Endodermal cell (in vitro differentiated cells): Measurements from ENCODE around the gene ELOVL4. TPM values are rescaled to one million over a fixed set of nuclear protein-coding genes. Genes with fewer than 3 reads are reported as not detected.

Source experiments
- DNase-seq: peaks from one replicate; pipeline ENCODE4 v3.0.0-alpha.2; 2017
- H3K27ac ChIP-seq: 2 replicates; pipeline ENCODE4 v1.5.1; 2013; ENCODE audit warnings: mild to moderate bottlenecking, low read depth, low read length, moderate library complexity
- H3K27me3 ChIP-seq: 2 replicates; pipeline ENCODE4 v1.6.1; 2013; ENCODE audit warnings: mild to moderate bottlenecking, low read length, moderate library complexity; ENCODE audit not compliant: insufficient read depth, control insufficient read depth, poor library complexity, severe bottlenecking
- H3K36me3 ChIP-seq: 2 replicates; pipeline ENCODE4 v1.7.0; 2013; ENCODE audit warnings: mild to moderate bottlenecking, low read length, moderate library complexity; ENCODE audit not compliant: control insufficient read depth, insufficient read depth
- H3K4me1 ChIP-seq: one replicate; pipeline ENCODE4 v1.7.0; 2013; ENCODE audit warnings: low read length; ENCODE audit not compliant: control insufficient read depth, insufficient read depth
- H3K4me3 ChIP-seq: 2 replicates; pipeline ENCODE4 v1.5.1; 2013; ENCODE audit warnings: mild to moderate bottlenecking, low read length, moderate library complexity
- H3K9ac ChIP-seq: 2 replicates; pipeline ENCODE4 v1.6.1; 2013; ENCODE audit warnings: mild to moderate bottlenecking, low read length, moderate library complexity; ENCODE audit not compliant: poor library complexity, severe bottlenecking; ENCODE audit errors: extremely low read depth
- H3K9me3 ChIP-seq: 2 replicates; pipeline ENCODE4 v1.6.1; 2013; ENCODE audit warnings: mild to moderate bottlenecking, low read length, moderate library complexity; ENCODE audit not compliant: control insufficient read depth
- H3K27ac Mint-ChIP-seq: 2 replicates; pipeline ENCODE4 v1.8.0; 2020; ENCODE audit warnings: mixed read lengths
- H3K27me3 Mint-ChIP-seq: 2 replicates; pipeline ENCODE4 v1.8.0; 2021; ENCODE audit warnings: mild to moderate bottlenecking, mixed read lengths; ENCODE audit not compliant: insufficient read depth
- H3K36me3 Mint-ChIP-seq: 2 replicates; pipeline ENCODE4 v1.8.0; 2020; ENCODE audit warnings: low read depth, mixed read lengths
- H3K4me1 Mint-ChIP-seq: 2 replicates; pipeline ENCODE4 v1.8.0; 2020; ENCODE audit warnings: mixed read lengths
- H3K4me3 Mint-ChIP-seq: 2 replicates; pipeline ENCODE4 v1.8.0; 2020; ENCODE audit warnings: mild to moderate bottlenecking, moderate library complexity, mixed read lengths
- H3K9me3 Mint-ChIP-seq: 2 replicates; pipeline ENCODE4 v1.8.0; 2020; ENCODE audit warnings: mild to moderate bottlenecking, mixed read lengths
- CTCF ChIP-seq: fragments of 200-600 bp; sonication (generic); conservative IDR thresholded peaks from 2 replicates; pipeline ENCODE4 v1.5.0; 2021; ENCODE audit warnings: antibody characterized with exemption, mild to moderate bottlenecking
- WGBS, 2 experiments: methylation state at CpG; one replicate each; pipeline versions ENCODE4 v1.1.5 to v1.1.7; 2013; ENCODE audit warnings: missing lambda C conversion rate in 2 of 2, mixed read lengths in 1 of 2; ENCODE audit not compliant: insufficient coverage in 1 of 2, insufficient read length in 1 of 2; 5-methylcytosine and 5-hydroxymethylcytosine counted together
- total RNA-seq, 2 donors: library from RNA; stranded (reverse); fragmentation: NEBNext Ultra II Directional in 1 of 2; extraction: Animal tissue kit (Norgen Biotek cat#: 25700) in 1 of 2; gene quantifications; 2 replicates in 1 of 2; 3 replicates in 1 of 2; pipeline ENCODE4 v1.2.1, GENCODE V29; 2021

Gene ELOVL4
- total RNA-seq, 2 donors from 2014 or later: 7.4 to 8.8 TPM

DNA sequence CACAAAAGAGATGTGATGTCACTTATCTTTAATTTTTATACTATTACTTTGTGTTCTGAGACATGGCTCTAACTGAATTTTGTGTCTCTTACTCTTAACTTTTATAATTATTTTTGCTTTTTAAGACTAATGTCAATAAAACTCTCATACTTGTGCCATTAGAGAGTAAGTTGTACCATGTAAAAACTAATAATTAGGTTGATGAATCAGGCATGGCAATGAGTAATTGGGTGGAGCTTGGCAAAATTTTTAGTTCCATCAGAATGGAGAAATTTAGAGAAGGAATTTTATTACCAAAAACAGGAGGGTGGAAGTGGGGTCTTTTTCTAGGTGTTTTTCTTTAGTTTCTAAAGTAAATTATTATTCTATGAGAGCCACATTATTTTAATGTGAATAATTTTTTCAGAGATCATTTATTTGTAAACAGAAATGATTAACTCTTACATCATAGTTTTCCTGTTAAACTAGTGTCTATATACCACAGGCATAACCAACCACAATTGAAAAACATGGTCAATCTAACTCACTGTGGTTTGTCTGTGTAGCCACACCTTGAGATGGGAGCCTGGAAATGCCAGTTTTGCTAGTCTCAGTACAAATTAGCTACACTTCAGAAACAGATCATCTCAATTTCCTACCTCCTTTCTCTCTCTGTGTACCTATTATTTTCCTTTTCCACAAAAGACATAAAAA lies 51.8 kb downstream of the ELOVL4 start:
- no peaks in the 10 kb centered on the region for H3K27me3 Mint-ChIP-seq
- no peak overlapping the region for H3K27ac ChIP-seq

GRCh38 chr6:79894939-79895338 lies 52.4 kb downstream of the ELOVL4 start:
- Mint-ChIP-seq H3K27ac (no peak overlapping the region), H3K4me1 (no peaks in the 10 kb centered on the region), H3K36me3 (no peaks in the 10 kb centered on the region), H3K27me3 (no peaks in the 10 kb centered on the region), H3K4me3 (no peak overlapping the region), H3K9me3 (peaks cover 34% of the 10 kb centered on the region)
- H3K9me3 ChIP-seq: peaks cover 11% of the 10 kb centered on the region
- no peak overlapping the region for H3K4me3 ChIP-seq
- WGBS, 2 experiments: 100% methylated on average over 1 of the region's 1 CpG; no CpG with 5 or more reads in 1 of the 2 experiments
- no peaks in the 10 kb centered on the region for H3K27me3 ChIP-seq
- TF ChIP-seq CTCF: no peak
- no peaks in the 10 kb centered on the region for H3K36me3 ChIP-seq
- H3K27ac ChIP-seq: no peak overlapping the region
- no peak for DNase-seq
- H3K4me1 ChIP-seq: no peaks in the 10 kb centered on the region
- H3K9ac ChIP-seq: no peak overlapping the region

More for the DNA sequence above, 51.8 kb downstream of the ELOVL4 start:
- H3K27me3 ChIP-seq: no peaks in the 10 kb centered on the region
- H3K9me3 ChIP-seq: peaks cover 10% of the 10 kb centered on the region
- no peak for DNase-seq
- Mint-ChIP-seq H3K27ac (no peak overlapping the region), H3K4me1 (no peaks in the 10 kb centered on the region), H3K9me3 (peaks cover 28% of the 10 kb centered on the region), H3K36me3 (no peaks in the 10 kb centered on the region), H3K4me3 (no peak overlapping the region)
- no peak for TF ChIP-seq CTCF
- H3K4me1 ChIP-seq: no peaks in the 10 kb centered on the region
- no peaks in the 10 kb centered on the region for H3K36me3 ChIP-seq
- H3K9ac ChIP-seq: no peak overlapping the region
- no peak overlapping the region for H3K4me3 ChIP-seq

GRCh38 chr6:79888587-79888986 lies 58.8 kb downstream of the ELOVL4 start:
- Histone ChIP-seq H3K9ac (no peak overlapping the region), H3K9me3 (peaks cover 11% of the 10 kb centered on the region), H3K36me3 (no peaks in the 10 kb centered on the region), H3K27me3 (no peaks in the 10 kb centered on the region), H3K4me3 (no peak overlapping the region), H3K4me1 (no peaks in the 10 kb centered on the region), H3K27ac (no peak overlapping the region)
- 85% methylated on average over 1 of the region's 3 CpGs; no CpG with 5 or more reads in 1 of the 2 experiments for WGBS, 2 experiments
- Mint-ChIP-seq H3K27ac (no peak overlapping the region), H3K4me1 (no peaks in the 10 kb centered on the region), H3K27me3 (no peaks in the 10 kb centered on the region), H3K9me3 (peaks cover 36% of the 10 kb centered on the region), H3K4me3 (no peak overlapping the region), H3K36me3 (no peaks in the 10 kb centered on the region)
- TF ChIP-seq CTCF: no peak
- no peak for DNase-seq
